ENCODE data around the gene APOC3. TPM values are rescaled to one million over a fixed set of nuclear protein-coding genes. Genes with fewer than 3 reads are reported as not detected.

The APOC3 gene
- total and polyA plus RNA-seq, 2 donors from 2014 or later, result 35.6 TPM; not detected in 1

GRCh38 chr11:116844722-116845121, 15.0 kb downstream of the APOC3 start:
- Histone ChIP-seq H3K9ac (ENCODE audit: low read length in 3 of 3) (no peak overlapping the region), H3K27ac (ENCODE audit: low read depth in 2 of 2, low read length in 2 of 2) (no peak overlapping the region), H3K4me1 (ENCODE audit: control insufficient read depth in 2 of 3, insufficient read depth in 2 of 3, low read depth in 1 of 3, low read length in 3 of 3) (peaks cover 0 to 9% (median 0%) of the 10 kb centered on the region in 3 donors), H3K4me3 (ENCODE audit: low read length in 3 of 3) (no peak overlapping the region), H3K9me3 (ENCODE audit: control insufficient read depth in 2 of 3, insufficient read depth in 1 of 3, low read length in 3 of 3) (no peaks in the 10 kb centered on the region), H3K27me3 (ENCODE audit: control insufficient read depth, insufficient read depth, low read length) (no peaks in the 10 kb centered on the region), H3K36me3 (ENCODE audit: control insufficient read depth in 2 of 3, insufficient read depth in 3 of 3, low read length in 3 of 3) (peaks cover 4 to 41% (median 23%) of the 10 kb centered on the region in 3 donors)
- FAIRE-seq (no peak), DNase-seq (no peak)
- no peak for TF ChIP-seq CTCF (IDR thresholded peaks at IDR 0.05; ENCODE audit: borderline replicate concordance, extremely low read depth, insufficient read depth)
- intact Hi-C loops (cut with DNase I), result no loop called here

- FAIRE-seq, result no peak
- Histone ChIP-seq H3K9ac (ENCODE audit: low read length in 3 of 3) (no peak overlapping the region), H3K4me3 (ENCODE audit: low read length in 3 of 3) (no peak overlapping the region), H3K4me1 (ENCODE audit: control insufficient read depth in 2 of 3, insufficient read depth in 2 of 3, low read depth in 1 of 3, low read length in 3 of 3) (peaks cover 0 to 9% (median 3%) of the 10 kb centered on the region in 3 donors), H3K9me3 (ENCODE audit: control insufficient read depth in 2 of 3, insufficient read depth in 1 of 3, low read length in 3 of 3) (no peaks in the 10 kb centered on the region), H3K27ac (ENCODE audit: low read depth in 2 of 2, low read length in 2 of 2) (no peak overlapping the region), H3K27me3 (ENCODE audit: control insufficient read depth, insufficient read depth, low read length) (no peaks in the 10 kb centered on the region), H3K36me3 (ENCODE audit: control insufficient read depth in 2 of 3, insufficient read depth in 3 of 3, low read length in 3 of 3) (peaks cover 4 to 41% (median 23%) of the 10 kb centered on the region in 3 donors)
- intact Hi-C loops (cut with DNase I), result no loop called here
- DNase-seq, result no peak
- TF ChIP-seq CTCF (IDR thresholded peaks at IDR 0.05; ENCODE audit: borderline replicate concordance, extremely low read depth, insufficient read depth), result no peak
Observed at GRCh38 chr11:116847612-116848011, 17.9 kb downstream of the APOC3 start.

GRCh38 chr11:116849060-116849459, 19.4 kb downstream of the APOC3 start:
- intact Hi-C loops (cut with DNase I), result no loop called here
- H3K4me1 ChIP-seq (ENCODE audit: control insufficient read depth in 2 of 3, insufficient read depth in 2 of 3, low read depth in 1 of 3, low read length in 3 of 3), result peaks cover 0 to 5% (median 0%) of the 10 kb centered on the region in 3 donors
- H3K27me3 ChIP-seq (ENCODE audit: control insufficient read depth, insufficient read depth, low read length), result no peaks in the 10 kb centered on the region
- H3K36me3 ChIP-seq (ENCODE audit: control insufficient read depth in 2 of 3, insufficient read depth in 3 of 3, low read length in 3 of 3), result peaks cover 4 to 32% (median 23%) of the 10 kb centered on the region in 3 donors
- FAIRE-seq (no peak), DNase-seq (no peak)
- no peak overlapping the region for H3K27ac ChIP-seq (ENCODE audit: low read depth in 2 of 2, low read length in 2 of 2)
- H3K9me3 ChIP-seq (ENCODE audit: control insufficient read depth in 2 of 3, insufficient read depth in 1 of 3, low read length in 3 of 3), result no peaks in the 10 kb centered on the region
- H3K9ac ChIP-seq (ENCODE audit: low read length in 3 of 3), result no peak overlapping the region
- TF ChIP-seq CTCF (IDR thresholded peaks at IDR 0.05; ENCODE audit: borderline replicate concordance, extremely low read depth, insufficient read depth), result no peak
- H3K4me3 ChIP-seq (ENCODE audit: low read length in 3 of 3), result no peak overlapping the region

- TF ChIP-seq CTCF (IDR thresholded peaks at IDR 0.05; ENCODE audit: borderline replicate concordance, extremely low read depth, insufficient read depth), result no peak
- Histone ChIP-seq H3K4me1 (ENCODE audit: control insufficient read depth in 2 of 3, insufficient read depth in 2 of 3, low read depth in 1 of 3, low read length in 3 of 3) (peaks cover 0 to 5% (median 0%) of the 10 kb centered on the region in 3 donors), H3K27ac (ENCODE audit: low read depth in 2 of 2, low read length in 2 of 2) (no peak overlapping the region), H3K36me3 (ENCODE audit: control insufficient read depth in 2 of 3, insufficient read depth in 3 of 3, low read length in 3 of 3) (peaks cover 4 to 32% (median 27%) of the 10 kb centered on the region in 3 donors), H3K9ac (ENCODE audit: low read length in 3 of 3) (no peak overlapping the region), H3K9me3 (ENCODE audit: control insufficient read depth in 2 of 3, insufficient read depth in 1 of 3, low read length in 3 of 3) (no peaks in the 10 kb centered on the region), H3K4me3 (ENCODE audit: low read length in 3 of 3) (no peak overlapping the region), H3K27me3 (ENCODE audit: control insufficient read depth, insufficient read depth, low read length) (no peaks in the 10 kb centered on the region)
- DNase-seq, result no peak
- no peak for FAIRE-seq
- intact Hi-C loops (cut with DNase I), result no loop called here
Observed at GRCh38 chr11:116849486-116849885, 19.8 kb downstream of the APOC3 start.

All from kidney (tissue), 14 donors.